Hepatocyte (in vitro differentiated cells): ENCODE measurements around the gene L3MBTL3.

Experiments
- EZH2 ChIP-seq: fragments of 200-600 bp; sonication (generic); IDR thresholded peaks from 2 replicates; pipeline ENCODE4 v1.6.1; 2016; ENCODE audit warnings: antibody characterized with exemption, mild to moderate bottlenecking, borderline replicate concordance
- EZH2phosphoT487 ChIP-seq: fragments of 200-600 bp; sonication (generic); IDR thresholded peaks from one replicate; pipeline ENCODE4 v1.6.1; 2018; ENCODE audit warnings: antibody characterized with exemption, mild to moderate bottlenecking, low read depth, moderate library complexity; ENCODE audit not compliant: unreplicated experiment, severe bottlenecking
- TF ChIP-seq, protein P1 (sequence below): fragments of 200-600 bp; sonication (generic); IDR thresholded peaks from 2 replicates; pipeline ENCODE4 v1.5.1; 2016; ENCODE audit warnings: antibody characterized with exemption, mild to moderate bottlenecking; ENCODE audit not compliant: poor library complexity

DNA sequence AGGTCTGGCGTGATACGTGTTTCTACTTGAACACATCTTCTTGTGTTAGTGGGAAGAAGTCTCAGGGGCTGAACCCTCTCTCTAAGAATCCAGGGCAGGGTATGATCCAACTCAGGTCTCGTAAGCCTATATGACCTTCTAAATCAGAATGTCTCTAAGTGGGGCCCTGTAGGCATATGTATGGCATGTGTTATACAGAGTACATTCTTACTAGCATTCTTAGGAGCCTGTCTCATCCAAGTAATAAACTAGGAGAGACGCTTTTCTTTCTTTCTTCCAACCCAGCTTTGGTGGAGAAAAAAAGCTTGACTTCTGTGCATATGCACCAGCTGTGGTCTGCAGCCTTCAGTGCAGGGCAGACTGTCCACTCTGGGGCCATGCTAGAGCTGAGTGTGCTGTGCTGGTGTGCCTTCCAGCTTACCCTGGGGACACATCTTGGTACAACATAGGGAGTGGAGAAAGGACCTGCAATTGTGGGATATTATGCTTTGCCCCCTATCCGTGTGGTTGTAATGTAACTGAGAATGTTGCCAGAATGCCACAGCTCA, 47.3 kb downstream of the L3MBTL3 start:
- TF ChIP-seq, protein P1, sequence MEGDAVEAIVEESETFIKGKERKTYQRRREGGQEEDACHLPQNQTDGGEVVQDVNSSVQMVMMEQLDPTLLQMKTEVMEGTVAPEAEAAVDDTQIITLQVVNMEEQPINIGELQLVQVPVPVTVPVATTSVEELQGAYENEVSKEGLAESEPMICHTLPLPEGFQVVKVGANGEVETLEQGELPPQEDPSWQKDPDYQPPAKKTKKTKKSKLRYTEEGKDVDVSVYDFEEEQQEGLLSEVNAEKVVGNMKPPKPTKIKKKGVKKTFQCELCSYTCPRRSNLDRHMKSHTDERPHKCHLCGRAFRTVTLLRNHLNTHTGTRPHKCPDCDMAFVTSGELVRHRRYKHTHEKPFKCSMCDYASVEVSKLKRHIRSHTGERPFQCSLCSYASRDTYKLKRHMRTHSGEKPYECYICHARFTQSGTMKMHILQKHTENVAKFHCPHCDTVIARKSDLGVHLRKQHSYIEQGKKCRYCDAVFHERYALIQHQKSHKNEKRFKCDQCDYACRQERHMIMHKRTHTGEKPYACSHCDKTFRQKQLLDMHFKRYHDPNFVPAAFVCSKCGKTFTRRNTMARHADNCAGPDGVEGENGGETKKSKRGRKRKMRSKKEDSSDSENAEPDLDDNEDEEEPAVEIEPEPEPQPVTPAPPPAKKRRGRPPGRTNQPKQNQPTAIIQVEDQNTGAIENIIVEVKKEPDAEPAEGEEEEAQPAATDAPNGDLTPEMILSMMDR, result no peak
- TF ChIP-seq EZH2phosphoT487 (no peak), EZH2 (no peak)
